NCI-H526 treated with DMSO at 0.1 percent for 48 hours (cell line): ENCODE results near the gene LRRC74A.

Source experiments
- DNase-seq: peaks from one replicate; lab custom pipeline; 2025; lab: John Stamatoyannopoulos, UW

The LRRC74A gene

DNA sequence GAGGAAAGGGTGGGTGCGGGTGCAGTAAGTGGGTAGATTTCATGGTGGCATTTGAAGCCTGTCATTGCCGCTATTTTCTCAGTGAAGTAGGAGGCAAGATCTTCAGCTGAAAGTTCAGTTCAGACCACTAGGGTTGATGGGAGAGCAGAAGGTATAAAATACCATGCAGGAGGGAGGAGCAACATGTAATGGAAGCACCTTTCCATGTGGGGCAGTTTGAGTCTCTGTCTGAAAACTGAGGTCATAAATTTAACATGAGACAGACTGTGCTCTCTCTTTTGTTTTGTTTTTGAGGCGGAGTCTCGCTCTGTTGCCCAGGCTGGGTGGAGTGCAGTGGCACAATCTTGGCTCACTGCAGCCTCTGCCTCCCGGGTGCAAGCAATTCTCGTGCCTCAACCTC lies 22.7 kb downstream of the LRRC74A start:
- DNase-seq: no peak

DNA sequence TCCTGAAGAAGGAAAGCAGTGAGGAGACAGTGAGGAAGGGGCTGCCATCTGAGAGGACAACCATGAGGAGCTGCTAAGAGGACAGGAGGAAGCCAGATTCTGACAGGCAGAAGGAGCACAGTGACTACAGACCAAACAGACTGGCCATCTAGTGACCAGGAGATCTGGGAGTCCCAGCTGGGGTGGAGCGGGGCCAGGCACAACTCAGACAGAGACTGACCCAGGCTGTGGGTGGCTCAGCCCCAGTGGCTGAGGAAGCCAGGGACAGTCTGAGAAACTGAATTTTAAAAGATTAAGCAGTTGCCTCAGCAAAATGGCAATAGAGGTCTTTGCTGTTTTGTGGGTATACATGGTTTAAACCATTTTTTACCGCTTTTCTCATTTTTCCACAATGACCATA lies 28.9 kb downstream of the LRRC74A start:
- no peak for DNase-seq

DNA sequence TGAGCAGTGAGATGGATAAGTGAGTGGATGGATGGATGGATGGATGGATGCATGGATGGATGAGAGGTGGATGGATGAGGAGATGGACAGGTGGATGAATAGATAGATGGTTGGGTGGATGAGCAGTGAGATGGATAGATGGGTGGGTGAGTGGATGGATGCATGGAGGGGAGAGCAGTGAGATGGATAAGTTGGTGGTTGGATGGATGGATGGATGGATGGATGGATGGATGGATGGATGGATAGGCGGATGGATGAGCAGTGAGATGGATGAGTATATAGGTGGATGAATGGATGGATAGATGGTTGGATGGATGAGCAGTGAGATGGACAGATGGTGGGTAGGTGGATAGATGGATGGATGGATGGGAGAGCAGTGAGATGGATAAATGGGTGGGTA lies 30.6 kb downstream of the LRRC74A start:
- no peak for DNase-seq

DNA sequence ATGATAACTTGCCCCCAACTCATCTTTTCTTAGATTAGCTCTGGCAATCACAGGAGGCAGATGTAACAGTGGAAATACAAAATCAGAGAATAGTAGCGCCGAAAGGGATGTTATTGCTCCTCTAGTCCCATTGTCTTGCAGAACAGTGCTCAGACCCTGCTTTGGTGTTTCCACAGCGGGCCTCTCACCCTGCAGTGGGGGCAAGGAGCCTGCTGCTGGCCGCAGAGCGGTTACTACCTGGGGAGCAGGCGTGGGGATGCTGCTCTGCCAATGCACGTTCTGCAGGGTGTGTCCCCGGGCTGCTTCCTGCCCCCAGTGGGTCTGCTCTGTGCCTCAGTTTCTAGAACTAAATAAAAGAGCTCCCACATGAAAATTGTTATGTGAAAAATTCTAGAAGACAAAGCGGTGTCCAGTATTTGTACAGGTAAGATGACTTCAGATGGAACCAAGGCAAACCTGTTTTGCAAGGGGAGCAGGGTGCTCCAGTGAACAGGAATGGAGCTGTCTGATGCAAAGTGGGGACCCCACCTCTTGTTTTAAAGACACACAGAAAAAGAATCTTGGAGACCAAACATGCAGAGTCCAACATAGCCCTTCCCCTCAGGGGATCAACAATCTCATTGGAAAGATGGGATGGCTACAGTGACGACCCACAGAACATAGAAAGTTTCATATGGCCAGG lies 35.5 kb downstream of the LRRC74A start:
- DNase-seq: no peak

DNA sequence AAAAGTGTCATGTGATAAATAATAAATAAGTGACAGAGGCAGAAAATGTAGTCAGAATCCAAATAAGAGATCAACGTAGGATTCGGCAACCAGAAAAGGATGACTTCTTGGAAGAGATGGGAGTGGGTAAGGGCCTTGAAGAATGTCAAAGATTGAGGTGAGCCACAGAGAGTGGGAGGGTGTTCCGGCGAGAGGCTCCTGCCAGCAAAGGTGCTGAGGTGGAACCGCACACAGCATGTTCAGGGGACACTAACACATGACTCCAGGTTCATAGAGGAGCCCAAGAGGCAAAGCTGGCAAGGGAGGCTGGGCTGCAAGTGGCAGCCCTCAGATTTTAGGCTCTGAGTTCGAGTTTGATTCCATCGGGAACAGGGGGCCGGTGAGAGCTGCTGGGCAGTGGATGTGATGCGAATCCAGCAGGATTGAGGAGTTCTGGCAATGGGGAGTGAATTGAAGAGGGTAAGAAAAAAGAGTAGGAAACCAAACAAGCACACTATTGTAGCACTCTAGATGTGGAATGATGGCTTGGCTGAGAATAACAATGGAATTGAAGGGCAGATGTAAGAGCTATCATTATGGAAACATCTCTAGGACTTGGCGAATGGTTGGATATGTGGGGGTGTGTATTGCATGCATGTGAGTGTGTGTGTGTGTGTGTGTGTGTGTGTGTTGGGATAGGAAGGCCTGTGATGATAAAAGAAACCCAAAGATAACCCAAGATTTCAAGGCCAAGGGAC lies 36.5 kb downstream of the LRRC74A start:
- DNase-seq: no peak

DNA sequence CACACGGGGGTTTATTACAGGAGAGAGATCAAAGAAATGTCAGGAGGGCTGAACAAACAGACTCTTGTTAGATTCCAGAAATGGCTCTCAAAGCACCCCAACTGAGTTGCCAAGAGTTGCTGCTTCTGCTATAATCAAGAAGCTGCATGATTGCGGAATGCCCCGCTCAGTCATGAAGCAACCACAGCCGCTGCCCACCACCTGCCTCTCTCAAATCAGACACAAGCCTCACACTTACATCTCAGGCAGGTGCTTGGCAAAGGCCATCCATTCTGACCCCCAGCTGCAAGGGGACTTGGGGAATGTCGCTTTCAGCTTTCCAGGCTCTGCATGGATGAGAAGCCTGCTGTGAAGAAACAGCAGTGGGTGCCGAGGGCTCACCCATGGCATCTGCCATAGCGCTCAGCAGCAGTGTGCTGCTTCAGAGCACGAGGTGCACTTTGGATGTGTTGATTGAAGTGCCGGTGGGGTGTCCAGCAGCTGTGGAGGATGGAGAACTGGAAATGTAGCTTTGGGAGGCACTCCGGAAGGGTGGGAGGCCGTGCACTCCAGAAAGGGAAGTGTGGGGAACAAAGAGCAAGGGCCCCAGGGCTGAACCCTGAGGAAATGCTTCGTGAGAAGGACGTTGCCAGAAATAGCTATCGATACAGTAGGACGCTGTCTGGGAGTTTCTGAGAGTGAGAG lies 37.7 kb downstream of the LRRC74A start:
- DNase-seq: no peak

DNA sequence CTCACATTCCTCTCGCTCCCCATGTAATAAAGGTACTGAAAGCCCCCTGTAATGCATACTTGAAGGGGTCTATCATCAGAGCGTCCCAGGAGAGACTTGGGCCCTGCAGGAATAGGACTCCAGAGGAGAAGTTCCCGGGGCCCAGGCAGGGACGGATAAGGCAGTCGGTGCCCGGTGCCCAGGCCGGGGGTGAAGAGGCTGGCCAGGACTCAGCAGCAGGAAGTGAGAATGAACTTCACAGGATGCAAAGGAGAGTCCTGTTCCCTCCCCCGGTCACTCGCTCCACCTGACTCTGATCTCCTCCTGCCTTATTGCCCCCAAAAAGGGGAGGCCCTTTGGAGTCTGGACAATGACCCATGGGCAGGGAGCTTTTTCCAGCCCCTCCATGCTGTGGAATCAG lies 40.2 kb downstream of the LRRC74A start:
- DNase-seq: no peak

DNA sequence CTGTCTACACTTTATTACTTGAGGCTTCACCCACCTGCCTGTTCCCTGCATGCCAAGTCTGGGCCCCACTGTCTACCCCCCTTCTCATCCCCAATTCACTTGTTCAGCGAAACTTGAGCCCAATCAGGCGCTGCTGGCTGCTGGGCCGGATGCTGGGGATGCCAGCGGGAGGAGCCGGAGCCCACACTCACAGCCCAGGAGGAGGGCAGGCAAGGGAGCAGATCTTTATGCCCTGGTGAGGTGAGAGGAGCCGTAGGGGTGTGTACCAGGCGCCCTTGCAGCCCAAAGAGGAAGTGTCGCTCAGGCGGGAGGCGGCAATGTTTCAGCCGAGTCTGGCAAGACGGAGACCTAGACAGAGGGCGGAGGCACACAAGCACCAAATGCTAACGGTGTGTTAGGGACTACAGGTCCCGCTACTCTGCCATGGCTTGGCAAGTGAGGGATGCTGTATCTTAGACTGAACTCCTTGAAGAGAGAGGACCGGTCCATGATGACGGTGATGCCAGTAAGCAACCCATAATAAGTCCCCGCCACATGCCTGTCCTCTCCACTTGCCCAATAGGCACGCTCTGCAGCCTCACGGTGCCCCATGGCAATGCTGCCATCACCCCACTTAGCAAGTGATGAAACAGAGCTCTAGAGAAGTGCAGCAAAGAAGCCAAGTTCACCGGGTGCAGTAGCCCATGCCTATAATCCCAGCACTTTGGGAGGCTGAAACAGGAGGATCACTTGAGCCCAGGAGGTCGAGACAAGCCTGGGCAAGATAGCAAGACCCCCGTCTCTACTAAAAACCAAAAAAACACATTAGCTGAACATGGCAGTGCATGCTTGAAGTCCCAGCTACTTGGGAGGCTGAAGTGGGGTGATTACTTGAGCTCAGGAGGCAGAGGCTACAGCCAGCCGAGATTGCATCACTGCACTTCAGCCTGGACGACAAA lies 41.6 kb downstream of the LRRC74A start:
- DNase-seq: no peak

DNA sequence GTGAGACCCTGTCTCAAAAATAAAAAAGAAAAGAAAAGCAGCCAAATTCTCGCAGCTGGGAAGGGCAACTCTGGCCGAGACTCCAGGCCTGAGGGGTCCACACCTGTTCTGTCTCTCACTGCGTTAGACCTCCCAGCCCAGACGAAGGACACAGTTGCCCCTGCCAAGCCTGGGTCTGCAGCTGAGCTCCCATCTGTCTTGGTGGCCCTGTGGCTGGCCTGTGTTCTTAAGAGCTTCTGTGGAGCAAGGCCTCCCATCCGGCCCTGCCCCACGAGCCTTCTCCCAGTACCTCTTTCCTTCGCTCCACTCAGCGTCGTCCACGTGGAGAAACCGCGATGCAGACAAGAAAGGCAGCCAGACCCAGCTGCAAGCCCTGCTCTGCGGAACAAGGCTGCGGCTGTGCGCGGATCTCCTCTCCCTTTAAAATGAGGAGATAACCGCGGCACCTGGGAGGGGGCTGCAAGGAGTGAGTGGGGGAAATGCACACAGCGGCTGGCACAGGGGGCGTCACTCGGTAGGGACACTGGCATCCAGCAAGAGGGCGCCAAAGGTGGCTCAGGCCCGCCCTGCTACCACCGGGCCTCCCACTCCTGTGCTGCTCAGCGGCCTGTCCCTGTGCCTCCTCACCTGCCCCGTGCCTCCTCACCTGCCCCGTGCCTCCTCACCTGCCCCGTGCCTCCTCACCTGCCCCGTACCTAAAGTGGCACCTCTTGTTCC lies 42.4 kb downstream of the LRRC74A start:
- no peak for DNase-seq

DNA sequence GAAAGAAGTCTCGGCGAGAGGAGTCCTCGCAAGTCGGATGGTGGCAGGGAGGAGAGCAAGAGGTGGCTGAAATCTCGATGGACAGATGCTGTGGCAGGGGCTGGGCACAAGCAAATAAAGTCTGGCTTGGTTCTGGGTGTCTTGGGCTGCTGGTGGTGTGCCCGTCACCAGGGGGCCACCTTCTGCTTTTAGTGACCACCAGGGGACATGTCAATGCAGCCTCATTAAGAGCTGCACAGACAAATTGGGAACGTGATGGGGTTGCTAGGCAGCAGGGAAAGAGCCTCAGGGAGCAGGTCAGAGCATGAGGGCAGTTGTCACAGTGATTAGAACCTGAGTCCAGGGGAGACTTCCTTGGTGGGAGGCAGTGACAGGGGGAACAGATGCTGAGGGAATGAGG lies 44.0 kb downstream of the LRRC74A start:
- DNase-seq: no peak

DNA sequence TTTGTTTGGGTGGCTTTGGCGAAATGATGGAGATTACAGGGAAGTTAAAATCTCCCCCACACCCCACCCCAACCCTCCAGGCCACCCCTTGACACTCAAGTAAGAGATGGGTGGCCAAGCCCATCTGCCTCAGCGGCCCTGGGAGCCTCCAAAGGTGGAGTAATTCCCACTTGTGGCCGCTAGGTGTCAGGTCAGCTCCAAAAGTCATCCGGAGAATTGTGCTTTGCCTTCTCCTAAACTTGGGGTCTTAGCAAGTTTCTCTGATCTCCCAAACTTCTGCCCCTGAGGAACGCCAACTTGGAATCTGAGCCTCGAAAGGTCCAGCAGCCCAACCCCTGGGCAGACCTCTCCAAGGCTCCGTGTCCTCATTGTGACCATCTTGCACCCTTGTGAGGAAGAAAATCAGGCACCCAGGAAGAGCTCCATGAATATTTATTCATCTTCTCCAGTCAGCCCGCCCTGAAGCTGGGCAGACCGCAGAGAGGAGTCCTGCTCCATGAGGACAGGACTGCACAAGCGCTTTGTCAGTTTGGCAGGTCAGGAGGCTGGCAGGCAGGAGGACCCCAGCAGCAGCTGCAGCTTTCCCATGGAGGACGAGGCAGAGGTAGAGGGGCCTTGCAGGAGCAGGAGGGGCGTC lies 46.7 kb downstream of the LRRC74A start:
- DNase-seq: peak; percentile 38

DNA sequence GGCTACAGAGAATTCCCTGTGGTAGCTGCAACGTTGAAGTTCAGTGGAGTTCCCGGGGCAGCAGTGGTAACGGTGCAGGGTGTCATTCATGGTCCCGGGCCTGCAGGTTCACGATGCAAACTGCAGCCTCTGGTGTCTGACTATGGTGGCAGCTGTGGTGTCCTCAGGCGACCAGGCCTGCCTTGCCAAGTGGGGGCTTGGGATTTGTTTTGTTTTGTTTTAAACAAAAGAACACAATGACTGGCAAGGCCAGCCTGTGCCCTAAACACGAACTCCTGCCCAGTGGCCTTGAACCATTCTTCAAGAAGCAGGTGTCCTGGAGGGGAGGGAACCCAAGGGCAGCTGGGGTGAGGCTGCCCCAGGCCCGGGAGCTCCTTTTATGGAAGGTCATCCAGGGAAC lies 48.5 kb downstream of the LRRC74A start:
- DNase-seq: no peak

DNA sequence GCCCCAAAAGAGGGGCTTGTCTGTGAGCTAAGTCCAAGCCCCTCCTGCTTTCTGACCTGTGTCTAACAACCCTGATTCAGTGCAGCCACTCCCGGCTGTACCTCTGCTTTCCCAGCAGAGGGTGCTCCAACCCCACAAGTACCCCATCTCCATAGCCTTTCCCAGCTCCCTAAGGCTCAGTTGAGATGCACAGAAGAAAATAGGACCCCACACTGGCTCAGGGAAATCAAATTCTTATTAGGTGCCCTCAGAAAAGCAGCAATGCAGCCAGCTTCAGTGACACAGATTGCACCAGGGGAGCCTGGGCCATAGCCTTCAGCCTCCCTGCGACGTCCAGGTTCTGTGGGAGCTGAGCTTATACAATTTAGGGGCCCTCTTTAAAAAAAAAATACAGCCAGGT lies 49.9 kb downstream of the LRRC74A start:
- peak; percentile 34 for DNase-seq

DNA sequence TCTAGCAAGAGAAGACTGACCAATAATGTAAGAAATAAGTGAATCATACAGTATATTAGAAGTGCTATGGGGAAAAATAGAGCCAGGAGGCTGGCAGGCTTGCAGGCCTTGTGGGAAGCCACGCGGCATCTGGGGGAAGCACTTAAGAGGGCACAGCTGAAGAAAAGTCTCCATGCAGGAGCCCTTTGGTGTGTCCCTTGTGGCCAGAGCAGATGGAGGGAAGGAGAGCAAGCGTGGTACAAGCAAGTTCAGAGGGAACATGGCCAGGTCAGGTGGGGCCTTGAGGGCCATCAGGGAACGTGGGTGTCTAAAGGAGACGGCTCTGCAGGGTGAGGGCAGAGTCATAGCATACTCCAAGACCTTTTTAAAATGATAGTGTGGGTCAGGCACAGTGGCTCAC lies 51.7 kb downstream of the LRRC74A start:
- no peak for DNase-seq

DNA sequence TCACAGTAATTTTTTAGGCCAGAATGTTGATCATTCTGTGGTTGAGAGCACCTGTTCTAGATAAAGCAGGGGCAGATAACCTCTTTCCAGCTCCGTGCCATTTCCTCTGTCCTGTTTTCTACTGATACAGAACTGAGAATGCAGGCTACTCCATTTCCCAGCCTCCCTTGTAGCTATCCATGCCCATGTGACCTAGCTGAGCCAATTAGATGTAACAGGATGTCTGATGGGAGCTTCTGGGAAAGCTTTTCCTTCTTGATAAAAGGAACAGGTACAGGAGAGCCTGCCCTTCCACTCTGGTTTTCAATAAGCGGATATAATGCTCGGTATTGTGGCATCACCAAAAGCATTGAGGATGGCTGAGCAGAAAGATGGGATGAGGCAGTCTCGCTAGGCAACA lies 54.2 kb downstream of the LRRC74A start:
- no peak for DNase-seq

DNA sequence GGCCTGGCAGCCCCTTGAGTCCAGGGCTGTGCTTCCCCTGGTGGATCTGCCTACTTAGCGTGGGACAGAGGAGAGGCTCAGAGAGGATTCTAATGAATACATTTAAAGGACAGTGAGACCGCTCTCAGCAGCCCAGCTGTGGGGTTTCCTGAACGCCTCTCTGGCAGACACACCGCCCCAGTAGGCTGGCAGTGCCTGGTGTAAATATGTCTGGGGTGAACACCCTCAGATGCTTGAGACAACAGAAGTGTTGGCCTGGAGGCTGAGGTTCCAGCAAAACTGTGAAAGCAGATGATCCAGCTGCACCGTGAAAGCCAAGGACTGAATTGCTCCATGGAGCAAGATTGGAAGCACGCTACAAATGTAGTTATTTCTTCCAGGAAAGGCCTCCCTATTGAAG lies 55.1 kb downstream of the LRRC74A start:
- DNase-seq: no peak

DNA sequence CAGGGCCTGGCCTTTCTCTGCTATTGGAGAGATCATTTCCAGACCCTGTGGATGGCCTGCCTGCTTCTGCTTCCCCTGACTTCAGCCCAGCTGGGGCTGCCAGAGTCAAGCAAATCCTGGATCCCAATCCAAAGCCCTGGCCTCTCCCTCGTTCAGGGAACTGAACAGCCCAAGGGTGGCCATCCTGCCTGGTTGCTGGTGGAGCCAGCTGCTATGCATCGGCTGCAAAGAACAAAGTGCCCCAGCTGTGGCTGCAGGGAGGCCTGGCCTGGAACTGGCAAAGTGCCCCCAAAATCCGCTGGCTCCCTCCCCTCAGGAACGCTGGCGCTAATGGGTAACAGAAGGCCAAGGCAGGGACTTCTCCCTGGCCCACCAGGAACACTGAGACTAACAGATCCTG lies 56.4 kb downstream of the LRRC74A start:
- no peak for DNase-seq

DNA sequence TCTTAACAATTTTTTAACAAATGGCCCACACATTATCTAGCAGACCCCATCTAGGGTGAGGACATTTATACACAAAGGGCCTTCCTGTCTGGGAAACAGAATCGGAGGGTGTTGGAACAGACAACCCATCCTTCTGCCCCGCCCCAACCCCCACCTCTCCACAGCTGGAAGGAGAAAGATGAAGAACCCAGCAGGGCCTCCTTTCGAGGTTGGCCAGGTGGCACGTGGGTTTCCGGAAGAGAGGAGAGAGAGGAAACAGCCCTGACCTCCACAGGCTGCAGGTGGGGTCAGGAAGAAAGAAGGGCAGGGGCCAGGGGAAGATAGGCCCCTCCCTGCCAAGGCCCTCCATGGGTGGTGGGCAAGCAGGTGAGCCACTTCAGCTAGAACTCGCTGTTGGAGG lies 57.2 kb downstream of the LRRC74A start:
- no peak for DNase-seq

DNA sequence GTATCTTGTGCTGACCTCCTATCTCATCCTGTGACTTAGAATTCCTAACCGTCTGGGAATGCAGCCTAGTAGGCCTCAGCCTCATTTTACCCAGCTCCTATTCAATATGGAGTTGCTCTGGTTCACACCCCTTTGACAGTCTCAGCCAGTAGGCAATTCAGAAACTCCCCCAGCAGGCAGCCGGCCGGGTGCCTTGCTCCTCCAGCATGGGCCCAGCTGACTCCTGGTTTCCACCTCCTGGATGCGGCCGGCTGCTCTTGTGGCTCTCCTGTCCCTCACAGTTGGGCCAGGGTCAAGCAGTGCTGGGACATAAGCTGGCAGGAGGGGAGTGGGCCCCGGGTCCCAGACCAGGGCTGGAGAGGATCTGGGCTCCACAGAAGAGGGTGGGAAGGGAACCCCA lies 58.2 kb downstream of the LRRC74A start:
- no peak for DNase-seq

DNA sequence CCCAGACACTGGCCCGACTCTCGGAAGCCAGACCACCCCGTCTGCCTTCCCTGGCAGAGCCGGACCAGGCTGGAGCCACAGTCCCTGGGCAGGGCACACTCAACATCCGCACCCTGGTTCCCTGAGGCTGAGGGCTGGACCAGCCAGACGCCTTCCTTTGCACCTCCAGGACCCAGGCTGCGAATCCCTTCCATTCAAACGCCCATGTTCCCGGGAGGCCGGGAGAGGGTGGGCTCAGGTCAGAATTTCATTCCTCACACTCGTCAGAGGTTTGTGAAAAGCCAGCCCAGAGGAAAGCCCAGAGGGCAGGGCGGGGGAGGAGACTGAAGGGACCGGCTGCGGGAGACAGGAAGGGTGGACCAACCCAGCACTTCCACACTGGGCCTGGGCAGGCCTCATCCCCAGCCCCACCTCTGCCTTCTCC lies 58.7 kb downstream of the LRRC74A start:
- DNase-seq: no peak

DNA sequence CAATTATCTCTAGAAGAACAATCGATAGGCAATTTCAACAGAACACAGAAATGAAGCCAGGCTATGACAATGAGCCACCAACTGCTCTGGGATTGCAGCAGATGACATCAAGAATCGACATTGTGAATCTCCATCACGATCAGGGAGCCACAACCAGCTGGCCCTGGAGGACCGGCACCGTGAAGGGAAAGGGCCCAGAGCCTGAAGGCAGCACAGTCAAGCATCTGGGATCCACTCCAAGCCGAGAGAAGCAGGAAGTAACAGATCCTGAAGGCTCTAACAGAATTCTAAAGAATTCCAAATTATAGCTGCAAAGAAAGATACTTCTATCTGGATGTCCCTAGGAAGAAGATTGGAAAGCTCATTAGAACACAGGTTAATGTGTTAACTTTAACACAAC lies 61.0 kb downstream of the LRRC74A start:
- DNase-seq: no peak
